Lung (tissue), 12 donors: ENCODE data around the gene BCL2. TPM values are rescaled to one million over a fixed set of nuclear protein-coding genes. Genes with fewer than 3 reads are reported as not detected.
A peak's percentile ranks its signal among the peaks of the same experiment; 100 is the strongest.

Source experiments
- ATAC-seq: fragments of 200-7000 bp; cut with Tn5 transposase; one replicate; pipeline ENCODE4 v1.9.1; 2020; ENCODE audit warnings: moderate number of reproducible peaks; ENCODE audit not compliant: insufficient read depth, low FRiP score
- DNase-seq, 3 donors: peaks; one replicate each; pipeline ENCODE4 v3.0.0-alpha.2; 2013 to 2017
- H3K27ac ChIP-seq, 2 donors: one replicate each; pipeline ENCODE4 v1.5.1; 2013; ENCODE audit warnings: mild to moderate bottlenecking in 2 of 2, moderate library complexity in 2 of 2, control low read depth in 1 of 2, inconsistent platforms in 1 of 2, low read depth in 1 of 2, low read length in 1 of 2
- H3K27me3 ChIP-seq, 3 donors: one replicate each; pipeline ENCODE4 v1.5.1; 2013; ENCODE audit warnings: low read length in 2 of 3; ENCODE audit not compliant: control insufficient read depth in 3 of 3, insufficient read depth in 3 of 3
- H3K36me3 ChIP-seq, 4 donors: one replicate each; pipeline ENCODE4 v1.5.1; 2013; ENCODE audit warnings: low read length in 4 of 4, mild to moderate bottlenecking in 1 of 4, moderate library complexity in 1 of 4; ENCODE audit not compliant: control insufficient read depth in 4 of 4, insufficient read depth in 4 of 4
- H3K4me1 ChIP-seq, 5 donors: one replicate each; pipeline ENCODE4 v1.5.1; 2013; ENCODE audit warnings: low read length in 5 of 5, mild to moderate bottlenecking in 2 of 5, moderate library complexity in 1 of 5; ENCODE audit not compliant: control insufficient read depth in 5 of 5, insufficient read depth in 5 of 5
- H3K4me3 ChIP-seq: one replicate; pipeline ENCODE4 v1.5.1; 2013; ENCODE audit warnings: mild to moderate bottlenecking, control low read depth, moderate library complexity
- H3K9ac ChIP-seq, 2 donors: one replicate each; pipeline ENCODE4 v1.5.1; 2013; ENCODE audit warnings: low read length in 2 of 2, control low read depth in 1 of 2; ENCODE audit not compliant: insufficient read depth in 1 of 2
- H3K9me3 ChIP-seq, 4 donors: one replicate each; pipeline ENCODE4 v1.5.1; 2013; ENCODE audit warnings: low read length in 3 of 4, mild to moderate bottlenecking in 1 of 4, moderate library complexity in 1 of 4; ENCODE audit not compliant: control insufficient read depth in 4 of 4, insufficient read depth in 3 of 4
- WGBS, 2 donors: extraction: QIAGEN DNeasy Blood & Tissue Kit; methylation state at CpG; one replicate each; pipeline ENCODE4 v1.1.7; 2013; 5-methylcytosine and 5-hydroxymethylcytosine counted together
- polyA plus RNA-seq, 2 donors: library from polyadenylated mRNA; stranded (reverse); fragments of 200-250 nt; gene quantifications; one replicate each; pipeline ENCODE4 v1.2.1, GENCODE V29; 2013
- total RNA-seq, 2 donors: library from RNA; depleted of rRNA in 1 of 2; stranded (reverse); fragments of >200 nt in 1 of 2; gene quantifications; one replicate each; pipeline ENCODE4 v1.2.1, GENCODE V29; 2014 to 2021
- TF ChIP-seq, protein P1 (sequence below): IDR thresholded peaks from 2 replicates; pipeline ENCODE4 v1.5.1; 2012; ENCODE audit warnings: mild to moderate bottlenecking; ENCODE audit errors: control extremely low read depth, extremely low read depth
- donor health status: control.
- donor health status: control.
- donor health status: Bipolar disorder and iron deficiency.
- donor health status: healthy.
- donor health status: DM: yes; HTN: yes; CAD: no.

The BCL2 gene
- total and polyA plus RNA-seq, 4 donors = 1.5 to 30.9 (median 5.3) TPM

DNA sequence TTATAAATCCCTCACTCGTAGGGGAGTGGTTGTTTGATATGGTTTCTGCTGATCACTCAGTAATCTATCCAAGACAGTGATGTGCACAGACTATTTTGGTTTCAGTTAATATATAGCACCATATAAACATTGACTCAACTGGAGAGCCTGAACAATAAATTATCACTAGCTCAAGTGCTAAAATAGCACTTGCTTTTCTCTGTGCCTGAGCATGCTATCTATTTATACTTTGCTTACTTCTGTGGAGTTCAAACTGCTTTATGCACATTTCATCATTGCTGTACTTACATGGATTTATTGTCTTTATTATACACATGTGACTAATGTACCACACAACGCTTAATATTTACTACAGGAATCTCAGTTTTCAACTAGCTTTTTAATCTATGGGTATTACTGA is 133.6 kb downstream of the BCL2 start:
- WGBS, 2 donors = 81 to 91% methylated on average over 2 of the region's 2 CpGs
- TF ChIP-seq, protein P1, sequence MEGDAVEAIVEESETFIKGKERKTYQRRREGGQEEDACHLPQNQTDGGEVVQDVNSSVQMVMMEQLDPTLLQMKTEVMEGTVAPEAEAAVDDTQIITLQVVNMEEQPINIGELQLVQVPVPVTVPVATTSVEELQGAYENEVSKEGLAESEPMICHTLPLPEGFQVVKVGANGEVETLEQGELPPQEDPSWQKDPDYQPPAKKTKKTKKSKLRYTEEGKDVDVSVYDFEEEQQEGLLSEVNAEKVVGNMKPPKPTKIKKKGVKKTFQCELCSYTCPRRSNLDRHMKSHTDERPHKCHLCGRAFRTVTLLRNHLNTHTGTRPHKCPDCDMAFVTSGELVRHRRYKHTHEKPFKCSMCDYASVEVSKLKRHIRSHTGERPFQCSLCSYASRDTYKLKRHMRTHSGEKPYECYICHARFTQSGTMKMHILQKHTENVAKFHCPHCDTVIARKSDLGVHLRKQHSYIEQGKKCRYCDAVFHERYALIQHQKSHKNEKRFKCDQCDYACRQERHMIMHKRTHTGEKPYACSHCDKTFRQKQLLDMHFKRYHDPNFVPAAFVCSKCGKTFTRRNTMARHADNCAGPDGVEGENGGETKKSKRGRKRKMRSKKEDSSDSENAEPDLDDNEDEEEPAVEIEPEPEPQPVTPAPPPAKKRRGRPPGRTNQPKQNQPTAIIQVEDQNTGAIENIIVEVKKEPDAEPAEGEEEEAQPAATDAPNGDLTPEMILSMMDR = no peak
- ATAC-seq = no peak
- Histone ChIP-seq H3K27me3 (no peaks in the 10 kb centered on the region), H3K9ac (no peak overlapping the region), H3K9me3 (no peaks in the 10 kb centered on the region), H3K27ac (no peak overlapping the region), H3K36me3 (no peaks in the 10 kb centered on the region), H3K4me3 (no peak overlapping the region), H3K4me1 (peaks cover 0 to 46% (median 16%) of the 10 kb centered on the region in 5 donors)
- no peak for DNase-seq

DNA sequence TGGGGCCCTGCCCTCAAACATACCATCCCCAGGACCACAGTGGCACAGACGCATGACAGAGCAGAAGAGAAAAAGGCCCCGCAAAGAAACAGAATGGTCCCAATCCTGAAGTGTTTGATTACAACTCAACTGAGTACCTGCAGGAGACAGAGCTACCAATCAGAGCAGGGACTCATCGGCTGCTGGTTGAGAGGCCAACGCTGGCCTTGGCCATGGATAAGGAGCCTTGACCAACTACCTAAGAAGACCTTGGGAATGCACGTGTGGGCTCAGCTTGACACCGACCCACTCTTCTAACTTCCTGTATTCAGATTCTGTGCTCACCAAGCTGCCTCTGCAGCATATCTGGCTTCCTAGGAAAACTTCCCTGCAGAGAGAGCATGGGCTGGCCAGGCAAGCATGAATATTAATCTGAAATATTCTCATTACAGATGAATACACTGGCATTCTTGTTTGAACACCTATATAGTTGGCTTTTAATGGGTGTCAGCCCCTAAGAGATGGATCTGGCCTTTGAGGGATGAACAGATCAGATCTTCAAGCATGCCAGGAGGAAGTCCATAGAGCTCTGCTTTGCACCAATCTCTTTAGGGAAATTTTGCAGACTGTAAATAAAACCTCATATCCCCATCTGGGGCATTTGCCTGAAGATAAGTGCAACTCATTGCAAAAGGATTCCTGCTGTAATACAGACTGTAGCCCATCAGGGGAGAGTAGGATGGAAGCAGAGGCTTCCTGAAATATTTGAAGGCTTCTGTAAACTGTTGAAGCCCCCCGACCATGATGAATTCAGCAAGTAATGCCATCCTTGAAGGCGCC is 135.4 kb downstream of the BCL2 start:
- WGBS, 2 donors = 67 to 75% methylated on average over 8 of the region's 8 CpGs
- Histone ChIP-seq H3K36me3 (no peaks in the 10 kb centered on the region), H3K4me3 (no peak overlapping the region), H3K9ac (no peak overlapping the region), H3K4me1 (peaks cover 0 to 55% (median 21%) of the 10 kb centered on the region in 5 donors), H3K9me3 (no peaks in the 10 kb centered on the region), H3K27me3 (no peaks in the 10 kb centered on the region), H3K27ac (no peak overlapping the region)
- ATAC-seq = no peak
- no peak for DNase-seq
- TF ChIP-seq, protein P1 = no peak

DNA sequence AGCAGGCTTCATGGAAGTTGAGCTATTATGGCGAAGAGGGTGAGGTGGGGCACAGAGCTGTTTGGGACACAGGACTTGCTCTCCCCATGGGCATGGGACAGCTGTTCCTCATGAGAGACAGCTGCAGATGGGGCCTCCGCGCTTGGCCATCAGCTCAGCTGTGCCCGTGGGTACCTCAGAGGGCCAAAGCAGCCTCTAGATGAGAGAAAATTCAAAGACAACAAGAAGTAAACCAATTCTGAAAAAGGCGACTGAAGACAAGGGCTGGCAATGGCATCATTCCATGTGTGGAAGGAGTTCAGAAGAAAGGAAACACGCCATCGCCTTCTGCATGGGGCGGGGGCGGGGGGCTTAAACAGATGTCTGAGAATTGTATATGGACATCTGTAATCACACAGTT is 136.2 kb downstream of the BCL2 start:
- no peak for ATAC-seq
- TF ChIP-seq, protein P1 = no peak
- 85 to 87% methylated on average over 9 of the region's 9 CpGs for WGBS, 2 donors
- Histone ChIP-seq H3K27me3 (no peaks in the 10 kb centered on the region), H3K9me3 (no peaks in the 10 kb centered on the region), H3K27ac (no peak overlapping the region), H3K4me1 (peaks cover 0 to 62% (median 24%) of the 10 kb centered on the region in 5 donors), H3K4me3 (no peak overlapping the region), H3K9ac (no peak overlapping the region), H3K36me3 (no peaks in the 10 kb centered on the region)
- DNase-seq = peak; percentile 78 to 87 (median 87)
